ENCODE data around the gene SDC3.

SDC3 gene

DNA sequence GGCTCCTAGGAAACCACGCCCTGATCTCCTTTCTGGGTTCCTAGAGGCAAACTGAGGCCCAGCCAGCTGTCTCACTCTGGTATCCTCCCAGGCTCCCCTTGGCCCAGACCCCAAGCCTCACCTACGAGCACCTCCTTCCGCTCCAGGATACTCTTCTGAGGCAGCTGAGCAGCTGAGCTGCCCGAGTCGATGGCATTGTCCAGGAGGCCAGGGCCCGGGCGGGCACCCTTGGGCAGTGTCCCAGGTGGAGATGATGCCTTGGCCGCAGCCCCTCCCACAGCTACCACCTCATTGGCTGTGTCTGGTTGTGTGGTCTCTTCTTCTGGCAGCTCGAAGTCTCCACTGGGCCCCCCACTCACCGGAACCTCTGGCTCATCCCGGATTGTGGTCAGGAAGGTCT lies 34.4 kb downstream of the SDC3 start:
- Histone ChIP-seq H3K27me3 (no peaks in the 10 kb centered on the region), H3K4me1 (no peaks in the 10 kb centered on the region), H3K4me3 (ENCODE audit: low read depth, low read length) (no peak overlapping the region), H3K36me3 (no peaks in the 10 kb centered on the region), H3K9me3 (no peaks in the 10 kb centered on the region)
- TF ChIP-seq, protein P1, sequence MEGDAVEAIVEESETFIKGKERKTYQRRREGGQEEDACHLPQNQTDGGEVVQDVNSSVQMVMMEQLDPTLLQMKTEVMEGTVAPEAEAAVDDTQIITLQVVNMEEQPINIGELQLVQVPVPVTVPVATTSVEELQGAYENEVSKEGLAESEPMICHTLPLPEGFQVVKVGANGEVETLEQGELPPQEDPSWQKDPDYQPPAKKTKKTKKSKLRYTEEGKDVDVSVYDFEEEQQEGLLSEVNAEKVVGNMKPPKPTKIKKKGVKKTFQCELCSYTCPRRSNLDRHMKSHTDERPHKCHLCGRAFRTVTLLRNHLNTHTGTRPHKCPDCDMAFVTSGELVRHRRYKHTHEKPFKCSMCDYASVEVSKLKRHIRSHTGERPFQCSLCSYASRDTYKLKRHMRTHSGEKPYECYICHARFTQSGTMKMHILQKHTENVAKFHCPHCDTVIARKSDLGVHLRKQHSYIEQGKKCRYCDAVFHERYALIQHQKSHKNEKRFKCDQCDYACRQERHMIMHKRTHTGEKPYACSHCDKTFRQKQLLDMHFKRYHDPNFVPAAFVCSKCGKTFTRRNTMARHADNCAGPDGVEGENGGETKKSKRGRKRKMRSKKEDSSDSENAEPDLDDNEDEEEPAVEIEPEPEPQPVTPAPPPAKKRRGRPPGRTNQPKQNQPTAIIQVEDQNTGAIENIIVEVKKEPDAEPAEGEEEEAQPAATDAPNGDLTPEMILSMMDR (IDR thresholded peaks at IDR 0.05; ENCODE audit: low read depth, low read length) = no peak
- no peak for DNase-seq

DNA sequence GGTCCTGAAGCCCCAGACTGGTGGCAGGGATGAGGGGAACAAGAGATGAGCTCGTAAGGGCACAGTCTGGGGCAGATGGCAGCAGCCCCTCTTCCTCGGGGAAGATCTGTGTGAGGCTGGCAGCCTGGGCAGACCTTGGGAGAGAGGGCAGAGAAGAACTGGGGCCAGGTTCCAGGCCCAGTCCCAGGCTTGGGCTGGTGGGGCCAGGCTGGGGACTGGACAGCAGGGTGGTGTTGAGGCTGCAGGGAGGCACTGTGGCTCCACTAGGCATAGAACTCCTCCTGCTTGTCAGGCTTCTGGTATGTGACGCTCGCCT lies 35.7 kb downstream of the SDC3 start:
- no peak for DNase-seq
- Histone ChIP-seq H3K4me3 (ENCODE audit: low read depth, low read length) (no peak overlapping the region), H3K36me3 (no peaks in the 10 kb centered on the region), H3K9me3 (no peaks in the 10 kb centered on the region), H3K27me3 (no peaks in the 10 kb centered on the region), H3K4me1 (no peaks in the 10 kb centered on the region)
- TF ChIP-seq, protein P1 (IDR thresholded peaks at IDR 0.05; ENCODE audit: low read depth, low read length) = no peak

DNA sequence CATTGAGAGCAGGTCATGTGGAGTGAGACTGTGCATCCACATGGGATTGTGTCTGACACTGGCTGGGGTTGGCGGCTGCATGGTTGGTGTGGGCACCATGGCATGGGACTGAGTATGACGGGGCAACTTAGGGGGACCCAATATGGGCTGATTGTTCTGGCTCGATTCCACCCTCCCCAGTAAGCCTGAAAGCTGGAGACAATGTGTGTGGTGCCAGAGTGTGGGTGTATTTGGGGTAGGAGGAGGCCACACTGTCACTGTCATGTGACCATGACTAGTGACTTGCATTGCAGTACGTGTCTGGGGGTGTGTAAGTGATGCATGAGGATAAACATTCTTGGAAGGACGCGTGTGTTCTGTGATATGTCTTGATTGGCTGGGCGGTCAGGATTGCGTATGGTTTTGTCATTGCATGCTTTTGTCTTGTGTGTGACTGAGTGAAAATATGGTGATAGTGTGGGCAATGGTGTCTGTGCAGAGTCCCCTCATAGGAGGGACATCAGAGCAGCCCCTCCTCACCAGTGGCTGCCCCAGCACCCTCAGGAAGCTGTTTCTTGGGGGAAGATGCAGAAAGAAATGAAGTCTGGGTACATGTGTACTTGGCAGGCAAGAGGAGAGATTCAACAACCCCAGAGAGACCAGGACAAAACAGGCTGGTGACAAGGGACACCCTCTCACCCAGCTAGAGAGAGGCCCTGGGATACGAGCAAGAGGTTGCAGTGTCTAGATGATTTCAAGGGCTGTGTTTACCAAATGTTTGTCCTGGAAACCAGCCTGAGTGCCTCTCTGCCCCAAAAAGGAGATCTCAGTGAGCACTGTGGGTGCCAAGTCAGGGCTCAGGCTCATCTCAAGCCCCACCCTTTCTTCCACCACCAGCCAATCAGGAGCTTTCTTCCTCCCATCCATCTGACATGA lies 36.3 kb downstream of the SDC3 start:
- TF ChIP-seq, protein P1 (IDR thresholded peaks at IDR 0.05; ENCODE audit: low read depth, low read length) = no peak
- Histone ChIP-seq H3K27me3 (no peaks in the 10 kb centered on the region), H3K36me3 (no peaks in the 10 kb centered on the region), H3K9me3 (no peaks in the 10 kb centered on the region), H3K4me1 (no peaks in the 10 kb centered on the region), H3K4me3 (ENCODE audit: low read depth, low read length) (no peak overlapping the region)
- no peak for DNase-seq

DNA sequence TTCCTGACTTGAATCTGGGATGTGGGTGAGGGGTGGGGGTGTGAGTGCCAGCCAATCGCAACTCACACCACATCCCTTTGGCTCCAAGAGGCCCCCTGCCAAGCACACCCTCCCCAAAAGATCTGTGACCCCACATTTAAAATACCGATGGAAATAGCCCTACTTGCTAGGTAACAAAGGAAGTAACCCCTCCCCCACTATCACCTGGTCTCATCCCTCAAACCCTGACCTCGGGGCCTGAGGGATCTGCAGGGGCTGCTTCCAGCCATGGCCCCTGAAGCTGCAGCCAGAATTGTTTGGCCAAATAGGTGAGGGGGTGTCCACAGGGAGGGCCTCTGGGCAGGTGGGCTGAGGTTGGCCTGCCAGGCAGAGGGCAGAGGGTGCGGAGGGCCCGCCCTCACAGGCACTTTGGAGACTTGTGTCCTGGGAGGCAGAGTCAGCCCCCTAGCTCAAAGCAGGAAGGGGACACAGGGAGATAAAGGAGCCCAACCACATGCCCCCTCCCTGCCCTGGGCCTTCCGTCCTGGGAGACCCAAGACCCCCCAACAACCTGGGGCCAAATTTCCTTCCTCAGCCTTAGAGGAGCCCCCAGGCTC lies 37.2 kb downstream of the SDC3 start:
- no peak for DNase-seq

DNA sequence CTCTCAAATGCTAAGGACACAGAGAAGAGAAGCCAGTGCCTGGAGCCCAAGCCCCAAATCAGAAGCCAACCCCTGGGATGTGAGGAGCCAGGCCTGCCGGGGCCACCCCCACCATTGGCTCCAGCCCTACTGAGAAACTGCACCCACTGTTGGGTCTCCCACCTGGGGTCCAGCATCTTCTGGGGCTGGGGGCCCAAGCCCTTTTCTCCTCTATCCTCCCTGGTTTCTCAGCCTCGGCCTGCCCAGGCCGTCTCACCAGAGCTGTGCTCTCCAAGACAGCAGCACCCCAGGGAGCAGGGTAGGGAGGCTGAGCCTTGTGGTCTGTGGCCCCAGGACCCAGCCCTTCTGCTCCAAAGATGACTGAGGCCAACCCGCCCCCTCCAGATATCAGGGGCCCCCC lies 37.9 kb downstream of the SDC3 start:
- DNase-seq = no peak
- no peak overlapping the region for H3K4me3 ChIP-seq (ENCODE audit: low read depth, low read length)
- no peaks in the 10 kb centered on the region for H3K9me3 ChIP-seq
- no peaks in the 10 kb centered on the region for H3K4me1 ChIP-seq
- TF ChIP-seq, protein P1 (IDR thresholded peaks at IDR 0.05; ENCODE audit: low read depth, low read length) = no peak
- H3K36me3 ChIP-seq = no peaks in the 10 kb centered on the region
- H3K27me3 ChIP-seq = no peaks in the 10 kb centered on the region

More for the DNA sequence above, 37.2 kb downstream of the SDC3 start:
- no peaks in the 10 kb centered on the region for H3K9me3 ChIP-seq
- no peaks in the 10 kb centered on the region for H3K36me3 ChIP-seq
- H3K27me3 ChIP-seq = no peaks in the 10 kb centered on the region
- H3K4me3 ChIP-seq (ENCODE audit: low read depth, low read length) = no peak overlapping the region
- no peaks in the 10 kb centered on the region for H3K4me1 ChIP-seq
- TF ChIP-seq, protein P1 (IDR thresholded peaks at IDR 0.05; ENCODE audit: low read depth, low read length) = no peak

DNA sequence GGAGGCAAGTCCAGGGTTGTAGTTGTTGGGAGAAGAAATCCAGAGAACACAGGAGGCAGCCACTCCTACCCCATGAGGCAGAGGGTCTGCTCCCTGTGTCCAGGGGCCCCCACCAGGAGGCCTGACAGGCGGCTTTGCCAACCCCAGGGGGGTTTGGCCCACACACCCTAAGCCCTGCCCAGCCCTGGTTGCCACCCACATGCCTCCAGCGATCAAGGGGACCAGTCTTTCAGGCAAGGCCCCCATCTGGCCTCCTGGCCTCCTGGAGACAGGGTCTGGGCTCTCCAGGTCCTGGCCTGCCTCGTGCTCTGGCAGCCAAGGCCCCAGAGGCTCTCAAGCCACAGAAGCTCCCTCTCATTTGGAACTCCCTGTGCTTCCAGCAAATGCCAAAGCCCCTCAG lies 38.5 kb downstream of the SDC3 start:
- TF ChIP-seq, protein P1 (IDR thresholded peaks at IDR 0.05; ENCODE audit: low read depth, low read length) = no peak
- no peak for DNase-seq
- Histone ChIP-seq H3K9me3 (no peaks in the 10 kb centered on the region), H3K27me3 (no peaks in the 10 kb centered on the region), H3K36me3 (no peaks in the 10 kb centered on the region), H3K4me3 (ENCODE audit: low read depth, low read length) (no peak overlapping the region), H3K4me1 (no peaks in the 10 kb centered on the region)
